Mesendoderm (in vitro differentiated cells): ENCODE data around the gene PANK3.

Source experiments
- DNase-seq: peaks from one replicate; pipeline ENCODE4 v3.0.0; 2013
- H2AK5ac ChIP-seq: 2 replicates; pipeline ENCODE4 v1.6.1; 2013; ENCODE audit warnings: low read length, inconsistent platforms
- H2BK120ac ChIP-seq: 2 replicates; pipeline ENCODE4 v1.6.1; 2013; ENCODE audit warnings: low read depth, mild to moderate bottlenecking, low read length, moderate library complexity, mixed read lengths
- H2BK15ac ChIP-seq: replicated peaks from 2 replicates; pipeline ENCODE4 v1.6.1; 2013; ENCODE audit warnings: low read depth, mild to moderate bottlenecking, moderate library complexity
- H2BK5ac ChIP-seq: 2 replicates; pipeline ENCODE4 v1.6.1; 2013; ENCODE audit warnings: low read length, inconsistent platforms
- H3K18ac ChIP-seq: 2 replicates; pipeline ENCODE4 v1.6.1; 2013; ENCODE audit warnings: mild to moderate bottlenecking, low read length, mixed read lengths
- H3K23ac ChIP-seq: one replicate; pipeline ENCODE4 v1.6.1; 2013; ENCODE audit warnings: low read length
- H3K27ac ChIP-seq: 2 replicates; pipeline ENCODE4 v1.5.1; 2013; ENCODE audit warnings: low read depth, mild to moderate bottlenecking, inconsistent platforms, low read length, moderate library complexity
- H3K27me3 ChIP-seq: 2 replicates; pipeline ENCODE4 v1.6.1; 2013; ENCODE audit warnings: low read length, control low read depth, mild to moderate bottlenecking, inconsistent platforms; ENCODE audit not compliant: insufficient read depth, poor library complexity
- H3K36me3 ChIP-seq: 2 replicates; pipeline ENCODE4 v1.6.1; 2013; ENCODE audit warnings: low read length, inconsistent platforms; ENCODE audit not compliant: control insufficient read depth, insufficient read depth
- H3K4ac ChIP-seq: one replicate; pipeline ENCODE4 v1.6.1; 2013; ENCODE audit warnings: low read depth, mild to moderate bottlenecking, low read length, moderate library complexity
- H3K4me1 ChIP-seq: 2 replicates; pipeline ENCODE4 v1.6.1; 2013; ENCODE audit warnings: low read depth, low read length, inconsistent platforms; ENCODE audit not compliant: control insufficient read depth
- H3K4me2 ChIP-seq: 2 replicates; pipeline ENCODE4 v1.6.1; 2013; ENCODE audit warnings: low read length
- H3K4me3 ChIP-seq: 2 replicates; pipeline ENCODE4 v1.5.1; 2013; ENCODE audit warnings: mild to moderate bottlenecking, low read length
- H3K56ac ChIP-seq: one replicate; pipeline ENCODE4 v1.6.1; 2013; ENCODE audit warnings: low read length
- H3K79me1 ChIP-seq: 2 replicates; pipeline ENCODE4 v1.6.1; 2013; ENCODE audit warnings: low read length, inconsistent platforms
- H3K79me2 ChIP-seq: 2 replicates; pipeline ENCODE4 v1.6.1; 2013; ENCODE audit warnings: mild to moderate bottlenecking, low read length; ENCODE audit not compliant: control insufficient read depth, insufficient read depth
- H3K9ac ChIP-seq: 2 replicates; pipeline ENCODE4 v1.6.1; 2013; ENCODE audit warnings: low read length, inconsistent platforms
- H4K5ac ChIP-seq: one replicate; pipeline ENCODE4 v1.6.1; 2013; ENCODE audit warnings: low read length
- H4K8ac ChIP-seq: one replicate; pipeline ENCODE4 v1.6.1; 2013; ENCODE audit warnings: low read depth, mild to moderate bottlenecking, control low read depth, low read length, moderate library complexity
- WGBS: extraction: QIAGEN DNeasy Blood & Tissue Kit; methylation state at CpG from one replicate; pipeline ENCODE4 v1.1.7; 2013; ENCODE audit warnings: low lambda C conversion rate, missing lambda C conversion rate; ENCODE audit not compliant: insufficient coverage; ENCODE audit errors: extremely low coverage; 5-methylcytosine and 5-hydroxymethylcytosine counted together

Gene PANK3

DNA sequence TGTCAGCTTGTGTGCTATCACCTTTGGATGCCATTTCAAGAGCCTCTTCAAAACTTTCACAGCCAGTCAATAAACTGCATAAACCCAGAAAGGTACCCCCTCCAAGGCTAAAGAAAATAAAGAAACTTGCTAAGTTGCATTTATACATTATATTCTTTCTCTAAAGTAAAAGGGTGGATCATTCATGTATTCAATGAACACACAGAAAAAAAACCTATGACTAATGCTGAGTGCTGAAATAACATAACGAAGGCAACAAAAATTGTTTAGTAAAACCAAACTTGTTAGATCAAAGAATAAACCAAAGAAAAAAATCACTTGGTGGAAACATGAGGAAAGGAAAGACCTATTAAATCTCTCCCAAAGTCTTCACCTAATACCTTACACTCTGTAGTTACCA is 15.2 kb downstream of the PANK3 start:
- no peak overlapping the region for H4K5ac ChIP-seq
- no peak overlapping the region for H3K27ac ChIP-seq
- peaks cover 19% of the 10 kb centered on the region for H3K79me2 ChIP-seq
- no peak overlapping the region for H3K56ac ChIP-seq
- no peak overlapping the region for H3K4me3 ChIP-seq
- no peak overlapping the region for H3K18ac ChIP-seq
- H3K27me3 ChIP-seq: no peaks in the 10 kb centered on the region
- H3K23ac ChIP-seq: no peak overlapping the region
- no peak overlapping the region for H2AK5ac ChIP-seq
- no peak overlapping the region for H3K9ac ChIP-seq
- H3K4me1 ChIP-seq: no peaks in the 10 kb centered on the region
- H3K4ac ChIP-seq: no peak overlapping the region
- no CpG with 5 or more reads among the region's 1 CpG for WGBS
- DNase-seq: no peak
- H2BK15ac ChIP-seq: no peak overlapping the region
- H2BK5ac ChIP-seq: no peak overlapping the region
- no peak overlapping the region for H4K8ac ChIP-seq
- peaks cover 3% of the 10 kb centered on the region for H3K79me1 ChIP-seq
- no peak overlapping the region for H2BK120ac ChIP-seq
- H3K4me2 ChIP-seq: no peak overlapping the region
- H3K36me3 ChIP-seq: peaks cover 1% of the 10 kb centered on the region

GRCh38 chr5:168562279-168562678 is 16.9 kb downstream of the PANK3 start:
- H4K5ac ChIP-seq: no peak overlapping the region
- H3K36me3 ChIP-seq: peaks cover 1% of the 10 kb centered on the region
- no peak overlapping the region for H3K4me2 ChIP-seq
- no peak overlapping the region for H3K9ac ChIP-seq
- no peak for DNase-seq
- no peak overlapping the region for H3K23ac ChIP-seq
- H3K79me2 ChIP-seq: peaks cover 7% of the 10 kb centered on the region
- no peak overlapping the region for H3K4me3 ChIP-seq
- H3K4ac ChIP-seq: no peak overlapping the region
- no peak overlapping the region for H3K18ac ChIP-seq
- no peaks in the 10 kb centered on the region for H3K27me3 ChIP-seq
- H3K27ac ChIP-seq: no peak overlapping the region
- H2BK5ac ChIP-seq: no peak overlapping the region
- H2BK15ac ChIP-seq: no peak overlapping the region
- WGBS: no CpG with 5 or more reads among the region's 2 CpGs
- H3K4me1 ChIP-seq: no peaks in the 10 kb centered on the region
- no peak overlapping the region for H2BK120ac ChIP-seq
- H3K56ac ChIP-seq: no peak overlapping the region
- H2AK5ac ChIP-seq: no peak overlapping the region
- H4K8ac ChIP-seq: peak overlapping the region; percentile 76
- peaks cover 2% of the 10 kb centered on the region for H3K79me1 ChIP-seq

DNA sequence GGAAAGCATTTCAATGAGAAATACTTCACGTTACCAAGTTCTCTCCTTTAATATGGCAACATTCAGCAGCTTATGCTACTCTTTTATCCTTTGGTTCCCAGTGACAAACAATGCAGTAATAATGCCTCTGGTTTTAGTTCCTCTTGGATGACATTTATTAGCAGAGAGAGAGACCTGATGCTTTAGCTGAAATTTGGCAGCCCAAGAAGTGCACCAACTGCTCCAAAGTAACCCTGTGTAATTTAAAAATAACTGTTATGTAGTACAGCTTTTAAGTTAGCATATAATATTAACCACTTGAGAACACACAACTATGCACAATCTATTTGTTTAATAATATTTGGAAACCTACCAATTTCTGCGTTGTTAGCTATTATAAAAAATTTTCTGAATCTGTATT is 21.8 kb downstream of the PANK3 start:
- Histone ChIP-seq H3K23ac (no peak overlapping the region), H3K79me1 (peaks cover 6% of the 10 kb centered on the region), H3K27ac (no peak overlapping the region), H2BK120ac (no peak overlapping the region), H2BK15ac (no peak overlapping the region), H3K4me1 (no peaks in the 10 kb centered on the region), H3K4ac (no peak overlapping the region), H3K79me2 (no peaks in the 10 kb centered on the region), H4K8ac (no peak overlapping the region), H3K4me2 (no peak overlapping the region), H2BK5ac (no peak overlapping the region), H2AK5ac (no peak overlapping the region), H3K27me3 (no peaks in the 10 kb centered on the region), H3K56ac (no peak overlapping the region), H3K36me3 (no peaks in the 10 kb centered on the region), H3K9ac (no peak overlapping the region), H3K18ac (no peak overlapping the region), H3K4me3 (no peak overlapping the region), H4K5ac (no peak overlapping the region)
- no CpG with 5 or more reads among the region's 2 CpGs for WGBS
- DNase-seq: no peak

DNA sequence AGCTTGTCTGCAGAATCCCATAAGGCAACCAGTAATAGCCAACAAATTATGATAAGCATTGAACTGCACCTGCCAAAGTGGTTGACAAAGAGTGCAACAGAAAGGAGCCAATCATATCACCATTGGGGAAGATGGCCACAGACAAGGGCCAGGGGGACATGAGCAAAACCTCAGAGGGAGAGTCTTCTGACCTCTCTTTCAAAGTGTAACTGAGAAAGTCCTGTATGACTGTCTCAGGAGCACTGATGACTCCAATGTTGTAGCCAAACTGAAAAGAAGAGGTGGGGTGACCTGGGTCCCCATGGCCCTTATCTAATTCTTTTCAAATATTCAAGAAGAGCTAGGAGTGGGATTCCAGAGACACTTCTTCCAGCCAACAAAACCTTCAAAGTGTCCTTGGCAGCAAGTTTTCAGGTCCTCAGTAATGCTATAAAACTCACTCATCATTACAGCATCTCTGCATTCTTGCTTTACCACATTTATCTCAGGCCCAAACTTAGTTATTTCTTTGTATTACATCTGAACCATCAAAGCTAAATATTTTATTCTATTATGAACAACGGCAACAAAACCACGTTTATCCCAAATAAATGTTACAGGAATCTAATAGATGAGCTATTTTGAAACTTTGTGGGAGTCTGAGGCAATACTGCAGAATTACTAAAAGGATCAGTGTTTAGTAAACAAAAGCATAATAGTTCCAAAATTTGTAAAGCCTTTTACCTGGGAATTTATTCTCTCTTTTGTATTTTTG is 25.6 kb downstream of the PANK3 start:
- H2AK5ac ChIP-seq: no peak overlapping the region
- H3K4me3 ChIP-seq: no peak overlapping the region
- H3K23ac ChIP-seq: no peak overlapping the region
- H3K27me3 ChIP-seq: no peaks in the 10 kb centered on the region
- no peak overlapping the region for H2BK5ac ChIP-seq
- H3K56ac ChIP-seq: no peak overlapping the region
- no peak for DNase-seq
- no peaks in the 10 kb centered on the region for H3K4me1 ChIP-seq
- no peak overlapping the region for H4K5ac ChIP-seq
- H3K79me2 ChIP-seq: no peaks in the 10 kb centered on the region
- no CpG with 5 or more reads among the region's 2 CpGs for WGBS
- no peak overlapping the region for H3K9ac ChIP-seq
- peaks cover 4% of the 10 kb centered on the region for H3K79me1 ChIP-seq
- H4K8ac ChIP-seq: no peak overlapping the region
- no peak overlapping the region for H3K18ac ChIP-seq
- no peak overlapping the region for H3K4ac ChIP-seq
- H2BK15ac ChIP-seq: no peak overlapping the region
- H3K36me3 ChIP-seq: no peaks in the 10 kb centered on the region
- no peak overlapping the region for H3K27ac ChIP-seq
- H3K4me2 ChIP-seq: no peak overlapping the region
- no peak overlapping the region for H2BK120ac ChIP-seq

DNA sequence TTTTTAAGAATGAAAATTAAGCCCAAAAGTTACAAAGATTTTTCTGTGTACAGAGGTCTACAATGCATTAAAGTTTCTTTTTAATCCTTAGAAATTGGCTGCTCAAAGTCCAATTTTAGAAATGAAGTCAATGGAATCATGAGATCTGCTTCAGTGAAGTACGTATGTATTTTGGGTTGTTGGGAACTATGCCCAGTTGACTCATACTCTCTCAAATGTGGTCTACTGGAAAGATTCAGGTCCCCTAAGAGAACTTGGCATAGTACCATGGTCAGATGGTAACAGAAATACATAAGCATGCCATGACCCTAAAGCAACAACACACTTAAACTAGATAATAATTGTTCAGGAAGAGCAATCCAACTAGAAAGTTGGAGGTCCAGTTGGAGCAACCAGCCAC is 27.0 kb downstream of the PANK3 start:
- Histone ChIP-seq H2BK5ac (no peak overlapping the region), H3K4ac (no peak overlapping the region), H3K4me3 (no peak overlapping the region), H3K4me1 (no peaks in the 10 kb centered on the region), H3K79me1 (peaks cover 4% of the 10 kb centered on the region), H3K79me2 (no peaks in the 10 kb centered on the region), H3K36me3 (no peaks in the 10 kb centered on the region), H3K27me3 (no peaks in the 10 kb centered on the region), H3K23ac (no peak overlapping the region), H2BK120ac (no peak overlapping the region), H3K9ac (no peak overlapping the region), H3K4me2 (no peak overlapping the region), H3K27ac (no peak overlapping the region), H3K18ac (no peak overlapping the region), H2AK5ac (no peak overlapping the region), H2BK15ac (no peak overlapping the region), H4K8ac (no peak overlapping the region), H4K5ac (no peak overlapping the region), H3K56ac (no peak overlapping the region)
- no peak for DNase-seq
- no CpG with 5 or more reads among the region's 1 CpG for WGBS

DNA sequence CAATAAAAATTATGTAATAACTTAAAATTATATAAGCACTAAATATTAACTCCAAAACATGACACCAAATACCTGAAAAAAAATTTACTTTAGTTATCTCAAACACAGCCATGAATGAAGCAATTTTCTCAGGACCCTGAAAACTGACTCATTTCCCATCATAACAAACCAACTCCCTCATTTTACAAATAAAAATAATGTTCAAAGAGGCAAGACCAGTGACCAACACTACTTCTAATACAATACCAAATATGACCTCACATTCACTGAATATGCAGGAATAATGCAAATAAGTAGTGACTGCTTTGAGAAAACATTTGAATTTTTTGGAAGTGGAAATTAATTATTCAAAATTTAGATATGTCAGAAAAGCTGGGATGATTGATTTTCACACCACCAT is 28.5 kb downstream of the PANK3 start:
- H3K36me3 ChIP-seq: no peaks in the 10 kb centered on the region

More for the DNA sequence above, 28.5 kb downstream of the PANK3 start:
- H3K79me2 ChIP-seq: no peaks in the 10 kb centered on the region
- peaks cover 2% of the 10 kb centered on the region for H3K79me1 ChIP-seq
- H3K23ac ChIP-seq: no peak overlapping the region
- no peak overlapping the region for H2AK5ac ChIP-seq
- no peaks in the 10 kb centered on the region for H3K4me1 ChIP-seq
- no peak overlapping the region for H3K9ac ChIP-seq
- no peak for DNase-seq
- no peaks in the 10 kb centered on the region for H3K27me3 ChIP-seq
- H3K4ac ChIP-seq: no peak overlapping the region
- no peak overlapping the region for H2BK5ac ChIP-seq
- no peak overlapping the region for H2BK15ac ChIP-seq
- no peak overlapping the region for H3K4me2 ChIP-seq
- H3K18ac ChIP-seq: no peak overlapping the region
- no peak overlapping the region for H4K5ac ChIP-seq
- H3K27ac ChIP-seq: no peak overlapping the region
- no peak overlapping the region for H3K4me3 ChIP-seq
- no peak overlapping the region for H4K8ac ChIP-seq
- H2BK120ac ChIP-seq: no peak overlapping the region
- no peak overlapping the region for H3K56ac ChIP-seq
